Prostate gland (tissue), 2 donors: ENCODE data around the gene UBE3D. TPM values are rescaled to one million over a fixed set of nuclear protein-coding genes. Genes with fewer than 3 reads are reported as not detected.

Experiments
- DNase-seq: peaks from one replicate; pipeline ENCODE4 v3.0.0-alpha.2; 2019; ENCODE audit warnings: low spot score
- H3K27ac ChIP-seq, 2 donors: fragments of 200-600 bp; sonication (generic); 2 replicates each; pipeline ENCODE4 v1.5.1; 2017 to 2019
- H3K27me3 ChIP-seq: fragments of 200-600 bp; sonication (generic); replicated peaks from 2 replicates; pipeline ENCODE4 v1.5.1; 2019; ENCODE audit not compliant: insufficient read depth
- H3K36me3 ChIP-seq, 2 donors: fragments of 200-600 bp; sonication (generic); 1 replicate in 1 of 2; 2 replicates in 1 of 2; pipeline versions ENCODE4 v1.5.1 to v1.8.1; 2017 to 2019
- H3K4me1 ChIP-seq: fragments of 200-600 bp; sonication (generic); replicated peaks from 2 replicates; pipeline ENCODE4 v1.5.1; 2019
- H3K4me3 ChIP-seq, 2 donors: fragments of 200-600 bp; sonication (generic); 2 replicates each; pipeline ENCODE4 v1.5.1; 2017 to 2019
- H3K9me3 ChIP-seq: fragments of 200-600 bp; sonication (generic); 2 replicates; pipeline ENCODE4 v1.5.1; 2017
- CTCF ChIP-seq, 4 experiments: fragments of 200-600 bp in 2 of 4; fragments of 450-650 bp in 2 of 4; sonication (generic) in 2 of 4; IDR thresholded peaks; 1 replicate in 3 of 4; 2 replicates in 1 of 4; pipeline ENCODE4 v1.5.1; 2016 to 2019; ENCODE audit warnings: antibody characterized with exemption in 4 of 4, mild to moderate bottlenecking in 2 of 4, moderate library complexity in 2 of 4
- POLR2A ChIP-seq: fragments of 450-650 bp; IDR thresholded peaks from one replicate; pipeline ENCODE4 v1.6.1; 2016; ENCODE audit warnings: antibody characterized with exemption, mild to moderate bottlenecking
- POLR2AphosphoS5 ChIP-seq: sonication (generic); formaldehyde crosslinking; IDR thresholded peaks from one replicate; pipeline ENCODE4 v1.6.1; 2017; ENCODE audit warnings: antibody characterized with exemption
- WGBS: methylation state at CpG from one replicate; pipeline ENCODE4 v1.1.5; 2018; 5-methylcytosine and 5-hydroxymethylcytosine counted together
- intact Hi-C: fragments of 100-400 bp; cut with DNase I; formaldehyde crosslinking; loops from one replicate; pipeline ENCODE4 v1.14.2; 2022
- total RNA-seq, 2 donors: library from RNA; depleted of rRNA; stranded (reverse); fragments of >200 nt; gene quantifications; one replicate each; pipeline ENCODE4 v1.1.0, GENCODE V29; 2016

Gene UBE3D
- total RNA-seq, 2 donors from 2014 or later: 3.1 to 6.0 TPM

DNA sequence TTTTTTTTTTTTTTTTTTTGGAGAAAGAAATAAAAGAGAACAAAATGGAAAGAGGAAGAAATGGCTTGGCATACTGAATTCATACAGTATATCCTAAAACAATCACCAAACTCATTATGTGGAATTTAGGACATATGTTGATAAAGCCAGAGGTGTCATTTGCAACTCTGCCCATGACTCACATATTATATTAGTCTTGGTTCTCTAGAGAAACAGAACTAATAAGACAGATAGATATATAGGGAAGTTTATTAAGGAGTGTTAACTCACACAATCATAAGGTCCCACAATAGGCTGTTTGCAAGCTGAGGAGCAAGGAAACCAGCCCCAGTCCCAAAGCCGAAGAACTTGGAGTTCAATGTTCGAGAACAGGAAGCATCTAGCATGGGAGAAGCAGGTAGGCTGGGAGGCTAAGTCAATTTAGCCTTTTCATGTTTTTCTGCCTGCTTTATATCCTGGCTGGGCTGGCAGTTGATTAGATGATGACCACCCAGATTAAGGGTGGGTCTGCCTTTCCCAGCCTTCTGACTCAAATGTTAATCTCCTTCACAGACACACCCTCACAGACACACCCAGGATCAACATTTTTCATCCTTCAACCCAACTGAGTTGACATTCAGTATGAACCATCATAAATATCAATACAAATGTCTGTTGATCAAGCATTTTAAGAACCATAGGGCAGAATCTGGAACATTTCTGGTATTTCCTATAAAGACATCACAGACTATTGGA is 102.3 kb downstream of the UBE3D start:
- Histone ChIP-seq H3K27ac (no peak overlapping the region), H3K4me3 (no peak overlapping the region), H3K36me3 (no peaks in the 10 kb centered on the region), H3K27me3 (no peaks in the 10 kb centered on the region), H3K9me3 (no peaks in the 10 kb centered on the region), H3K4me1 (no peaks in the 10 kb centered on the region)
- no peak for TF ChIP-seq CTCF (IDR thresholded peaks at IDR 0.05)
- no peak for TF ChIP-seq POLR2AphosphoS5
- no peak for TF ChIP-seq POLR2A
- no peak for DNase-seq
- 94% methylated on average over 2 of the region's 2 CpGs for WGBS
- intact Hi-C loops: no loop called here

DNA sequence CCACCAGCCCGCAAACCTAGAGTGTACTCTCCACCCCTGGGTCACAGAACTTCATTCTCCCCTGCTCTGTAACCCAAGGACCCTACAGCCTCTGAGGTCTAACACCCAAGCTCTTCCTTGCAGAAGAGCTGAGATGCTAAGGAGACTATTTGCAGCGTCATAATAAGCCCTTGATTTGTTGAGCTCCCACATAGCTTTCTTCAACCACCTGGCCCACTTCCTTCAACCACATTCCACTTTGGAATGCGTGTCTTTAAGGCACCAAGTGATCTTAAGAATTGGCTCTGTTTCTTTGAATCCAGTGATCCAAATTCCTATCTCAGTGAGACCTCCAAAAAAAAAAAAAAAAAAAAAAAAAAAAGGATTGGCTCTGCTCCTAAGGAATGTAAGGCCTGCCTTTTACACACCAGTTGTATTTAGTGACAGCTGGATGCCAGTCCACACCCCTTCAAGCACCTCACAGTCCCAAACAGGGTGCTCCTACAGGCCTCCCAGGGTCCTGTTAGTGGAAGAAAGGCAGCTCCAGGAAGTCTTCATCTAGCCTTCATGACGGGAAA is 106.2 kb downstream of the UBE3D start:
- intact Hi-C loops: no loop called here
- TF ChIP-seq POLR2A: no peak
- no peak for TF ChIP-seq CTCF (IDR thresholded peaks at IDR 0.05)
- no peak for TF ChIP-seq POLR2AphosphoS5
- no peak overlapping the region for H3K4me3 ChIP-seq
- no peak for DNase-seq
- H3K9me3 ChIP-seq: no peaks in the 10 kb centered on the region
- H3K36me3 ChIP-seq: no peaks in the 10 kb centered on the region
- no peaks in the 10 kb centered on the region for H3K27me3 ChIP-seq
- no peak overlapping the region for H3K27ac ChIP-seq
- 74% methylated on average over 4 of the region's 4 CpGs for WGBS
- no peaks in the 10 kb centered on the region for H3K4me1 ChIP-seq

DNA sequence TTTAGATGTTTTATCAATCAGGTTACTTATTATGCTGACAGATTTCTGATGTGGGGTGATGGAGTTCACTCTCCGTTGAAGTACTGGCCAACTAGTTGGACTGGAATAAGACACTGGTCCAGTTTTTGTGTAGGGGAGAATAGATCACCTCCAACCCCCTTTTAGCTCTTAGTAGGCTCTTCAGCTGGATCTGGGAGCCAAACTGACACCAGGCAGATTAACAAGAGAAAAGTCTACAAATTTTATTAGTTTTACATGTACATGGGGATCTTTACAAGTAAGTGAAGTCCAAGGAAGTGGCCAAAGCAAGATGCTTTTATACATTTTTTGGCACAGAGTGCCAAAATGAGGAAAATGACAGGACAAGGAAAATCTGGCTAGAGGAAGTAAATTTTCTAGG is 107.1 kb downstream of the UBE3D start:
- no peak for TF ChIP-seq POLR2AphosphoS5
- TF ChIP-seq POLR2A: no peak
- TF ChIP-seq CTCF (IDR thresholded peaks at IDR 0.05): no peak
- no peaks in the 10 kb centered on the region for H3K4me1 ChIP-seq
- H3K27me3 ChIP-seq: no peaks in the 10 kb centered on the region
- H3K4me3 ChIP-seq: no peak overlapping the region
- intact Hi-C loops: no loop called here
- no peaks in the 10 kb centered on the region for H3K9me3 ChIP-seq
- no peak overlapping the region for H3K27ac ChIP-seq
- 71% methylated on average over 1 of the region's 1 CpG for WGBS
- H3K36me3 ChIP-seq: no peaks in the 10 kb centered on the region
- no peak for DNase-seq

GRCh38 chr6:82957868-82958245 is 107.8 kb downstream of the UBE3D start:
- no peaks in the 10 kb centered on the region for H3K4me1 ChIP-seq
- no peaks in the 10 kb centered on the region for H3K9me3 ChIP-seq
- TF ChIP-seq POLR2A (no peak), CTCF (IDR thresholded peaks at IDR 0.05) (no peak), POLR2AphosphoS5 (no peak)
- 56% methylated on average over 2 of the region's 2 CpGs for WGBS
- no peaks in the 10 kb centered on the region for H3K27me3 ChIP-seq
- no peak overlapping the region for H3K4me3 ChIP-seq
- no peak for DNase-seq
- H3K27ac ChIP-seq: no peak overlapping the region
- intact Hi-C loops: no loop called here
- H3K36me3 ChIP-seq: no peaks in the 10 kb centered on the region
